ENCODE data around the gene ANXA3. TPM values are rescaled to one million over a fixed set of nuclear protein-coding genes. Genes with fewer than 3 reads are reported as not detected.
A peak's percentile ranks its signal among the peaks of the same experiment; 100 is the strongest.

Gene ANXA3
- total RNA-seq, 2 experiments from 2014 or later: 1.2 to 2.2 TPM

DNA sequence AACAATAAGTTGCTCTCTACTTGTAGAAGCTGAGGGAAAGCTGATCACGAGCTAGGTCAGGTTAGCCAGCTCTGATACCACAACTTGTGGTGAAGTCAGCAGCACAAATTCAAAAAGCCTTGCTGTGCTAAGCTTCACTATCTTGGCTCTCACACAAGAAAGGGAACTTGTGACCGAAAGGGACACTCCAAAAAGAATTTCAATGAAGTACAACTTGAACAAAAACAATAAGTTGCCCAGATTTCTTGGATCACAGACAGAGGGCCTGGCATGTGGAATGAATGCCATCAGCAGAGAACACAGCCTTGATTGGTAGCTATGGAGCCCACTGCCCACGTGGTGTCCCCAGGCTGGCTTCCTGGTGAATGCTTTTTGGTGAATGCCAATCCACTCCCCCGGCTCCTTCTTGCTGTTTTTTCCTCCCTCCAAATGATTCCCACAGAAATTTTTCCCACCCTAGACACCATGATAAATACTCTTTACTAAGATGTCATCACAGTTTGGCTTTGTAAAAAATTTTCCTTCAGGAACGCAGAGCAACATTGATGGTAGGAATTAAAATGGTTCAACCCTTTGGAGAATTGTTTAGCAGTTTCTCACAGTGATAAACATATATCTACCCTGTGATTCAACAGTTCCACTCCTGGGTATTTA, 82.6 kb downstream of the ANXA3 start:
- peaks cover 6% of the 10 kb centered on the region for H3K9me3 Mint-ChIP-seq
- H3K27ac Mint-ChIP-seq: no peak overlapping the region
- H3K4me1 Mint-ChIP-seq: peaks cover 22% of the 10 kb centered on the region
- peaks cover 13% of the 10 kb centered on the region for H3K27me3 Mint-ChIP-seq
- no peak for DNase-seq
- peaks cover 1% of the 10 kb centered on the region for H3K36me3 Mint-ChIP-seq (ENCODE audit: low read depth)
- H3K4me3 Mint-ChIP-seq: no peak overlapping the region
- ChIA-PET CTCF (interaction anchor here (0.6 to 2.3 kb wide), 4 partner anchors 8 to 122 kb away, joined by 3 to 13 read pairs (median 4); no protein-coding TSS in a partner anchor), POLR2A (no interaction called here)

DNA sequence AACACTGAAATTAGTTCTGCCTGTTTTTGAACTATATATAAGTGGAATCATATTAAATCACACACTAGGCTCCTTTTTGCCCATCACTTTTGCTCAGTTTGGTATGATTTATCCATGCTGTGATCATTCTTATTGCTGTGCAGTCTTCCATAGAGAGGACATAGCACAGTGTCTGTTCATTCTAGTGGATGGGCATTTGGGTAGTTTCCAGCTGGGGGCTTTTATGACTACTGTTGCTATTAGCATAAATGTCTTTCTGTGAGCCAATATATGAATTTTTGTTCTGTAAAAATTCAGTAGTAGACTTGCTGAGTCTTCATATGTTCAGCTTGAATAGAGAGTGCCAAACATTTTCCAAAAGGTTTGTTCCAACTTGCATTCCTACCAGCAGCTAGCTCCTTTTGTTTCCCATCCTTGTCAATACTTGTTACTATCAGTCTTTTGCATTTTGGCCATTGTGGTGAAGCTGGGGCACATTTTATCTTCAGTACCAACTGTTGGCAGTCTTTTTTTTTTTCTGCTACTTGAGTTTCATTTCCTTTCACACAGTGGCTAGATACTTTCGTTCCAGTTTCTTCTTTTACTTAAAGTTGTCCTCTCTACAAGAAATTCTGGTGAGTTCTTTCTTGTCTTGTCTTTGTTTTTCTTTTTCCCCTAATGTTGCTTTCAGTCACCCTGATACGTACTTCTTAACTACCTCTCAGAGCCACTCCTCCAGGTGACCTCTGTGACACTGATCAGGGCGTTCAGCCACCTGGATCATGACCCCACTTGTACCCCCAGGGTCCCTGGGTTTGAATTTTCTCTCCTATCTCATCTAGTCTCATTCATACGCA, 87.0 kb downstream of the ANXA3 start:
- ChIA-PET POLR2A (interaction anchor here (0.6 kb wide), 1 partner anchor 14 kb away, joined by 11 read pairs; no protein-coding TSS in a partner anchor), CTCF (interaction anchor here (1.5 kb wide), 1 partner anchor 9 kb away, joined by 6 read pairs; no protein-coding TSS in a partner anchor)
- Mint-ChIP-seq H3K36me3 (ENCODE audit: low read depth) (peaks cover 1% of the 10 kb centered on the region), H3K27me3 (peaks cover 7% of the 10 kb centered on the region), H3K4me3 (peak overlapping the region; percentile 28), H3K4me1 (peaks cover 47% of the 10 kb centered on the region), H3K9me3 (peaks cover 6% of the 10 kb centered on the region), H3K27ac (peak overlapping the region; percentile 89)
- DNase-seq: no peak

DNA sequence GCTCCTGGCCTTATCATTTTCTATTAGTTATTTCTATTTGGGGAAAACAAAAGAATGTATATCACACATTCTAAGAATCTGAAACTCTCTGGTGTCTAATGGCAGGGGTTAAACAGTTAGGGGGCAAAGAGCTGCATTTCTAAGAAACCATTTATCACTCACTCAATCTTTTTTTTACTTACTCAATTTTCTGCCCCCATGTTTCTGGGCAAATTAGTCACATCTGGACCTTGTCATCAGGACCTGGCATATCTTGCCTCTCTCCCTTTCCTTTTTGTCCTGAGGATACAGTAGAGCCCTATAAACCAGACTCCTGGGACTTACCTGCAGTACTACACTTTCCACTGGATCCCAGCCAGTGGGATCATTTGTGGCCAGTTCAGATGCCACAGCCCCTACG, 89.1 kb downstream of the ANXA3 start:
- CTCF ChIA-PET: no interaction called here
- Mint-ChIP-seq H3K36me3 (ENCODE audit: low read depth) (peaks cover 1% of the 10 kb centered on the region), H3K27me3 (no peaks in the 10 kb centered on the region), H3K27ac (no peak overlapping the region), H3K4me1 (peaks cover 52% of the 10 kb centered on the region), H3K9me3 (peaks cover 3% of the 10 kb centered on the region), H3K4me3 (no peak overlapping the region)
- POLR2A ChIA-PET: no interaction called here
- DNase-seq: no peak

DNA sequence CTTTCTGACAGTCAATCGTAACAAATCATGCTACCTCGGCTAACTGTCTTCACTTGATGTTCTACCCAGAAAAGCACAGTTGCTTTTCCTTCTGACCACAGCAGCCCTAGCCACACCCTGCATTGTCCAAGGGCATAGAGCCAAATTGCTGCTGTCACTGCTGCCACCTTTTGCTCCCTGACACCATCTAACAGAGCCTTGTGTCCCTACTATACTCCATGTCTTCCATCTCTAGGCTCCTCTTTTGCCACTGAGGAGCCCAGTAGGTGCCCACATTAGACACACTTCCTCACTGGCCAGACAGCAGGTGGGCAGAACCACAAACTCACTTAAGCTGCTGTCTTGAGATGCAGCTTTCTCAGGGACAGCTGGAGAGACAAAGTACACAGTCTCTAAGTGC, 91.4 kb downstream of the ANXA3 start:
- no peaks in the 10 kb centered on the region for H3K27me3 Mint-ChIP-seq
- CTCF ChIA-PET: interaction anchor here (0.6 to 2.8 kb wide), 4 partner anchors 10 to 1654 kb away, joined by 3 to 13 read pairs (median 3); no protein-coding TSS in a partner anchor
- no peak for DNase-seq
- peaks cover 1% of the 10 kb centered on the region for H3K36me3 Mint-ChIP-seq (ENCODE audit: low read depth)
- no peaks in the 10 kb centered on the region for H3K9me3 Mint-ChIP-seq
- H3K4me3 Mint-ChIP-seq: no peak overlapping the region
- no peak overlapping the region for H3K27ac Mint-ChIP-seq
- H3K4me1 Mint-ChIP-seq: peaks cover 50% of the 10 kb centered on the region
- POLR2A ChIA-PET: no interaction called here

DNA sequence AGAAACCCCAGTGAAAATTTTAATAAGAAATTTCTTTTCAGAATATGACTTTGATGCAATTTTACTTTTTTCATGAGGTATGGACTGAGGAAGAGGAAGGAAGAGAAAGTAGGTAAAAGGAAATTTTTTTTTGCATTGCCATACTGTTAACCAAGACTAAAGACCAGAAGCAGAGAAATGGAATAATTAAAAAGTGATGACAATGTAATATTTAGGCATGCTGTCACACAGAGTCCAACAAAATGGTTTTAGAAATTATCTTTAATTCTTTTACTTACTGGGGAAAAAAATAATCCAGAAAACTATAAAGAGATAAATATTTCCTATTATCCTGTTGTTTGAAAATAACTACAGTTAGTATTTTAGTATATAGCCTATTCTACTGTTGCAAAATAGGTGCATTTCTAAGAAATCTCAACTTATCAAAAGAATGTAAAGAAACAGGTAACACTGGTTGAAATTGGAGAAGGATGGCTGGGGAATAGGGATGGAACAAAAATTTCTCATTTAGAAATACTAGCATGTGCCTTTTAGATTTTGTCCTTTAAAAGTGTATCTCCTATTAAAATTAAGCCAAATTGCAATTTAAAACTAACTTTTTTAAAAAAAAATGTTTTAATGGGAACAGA, 92.6 kb downstream of the ANXA3 start:
- H3K4me1 Mint-ChIP-seq: peaks cover 39% of the 10 kb centered on the region
- POLR2A ChIA-PET: no interaction called here
- no peaks in the 10 kb centered on the region for H3K27me3 Mint-ChIP-seq
- H3K4me3 Mint-ChIP-seq: no peak overlapping the region
- CTCF ChIA-PET: interaction anchor here (0.6 to 2.8 kb wide), 5 partner anchors 11 to 165 kb away, joined by 3 to 13 read pairs (median 3); no protein-coding TSS in a partner anchor
- no peaks in the 10 kb centered on the region for H3K36me3 Mint-ChIP-seq (ENCODE audit: low read depth)
- H3K27ac Mint-ChIP-seq: no peak overlapping the region
- H3K9me3 Mint-ChIP-seq: no peaks in the 10 kb centered on the region
- DNase-seq: no peak

DNA sequence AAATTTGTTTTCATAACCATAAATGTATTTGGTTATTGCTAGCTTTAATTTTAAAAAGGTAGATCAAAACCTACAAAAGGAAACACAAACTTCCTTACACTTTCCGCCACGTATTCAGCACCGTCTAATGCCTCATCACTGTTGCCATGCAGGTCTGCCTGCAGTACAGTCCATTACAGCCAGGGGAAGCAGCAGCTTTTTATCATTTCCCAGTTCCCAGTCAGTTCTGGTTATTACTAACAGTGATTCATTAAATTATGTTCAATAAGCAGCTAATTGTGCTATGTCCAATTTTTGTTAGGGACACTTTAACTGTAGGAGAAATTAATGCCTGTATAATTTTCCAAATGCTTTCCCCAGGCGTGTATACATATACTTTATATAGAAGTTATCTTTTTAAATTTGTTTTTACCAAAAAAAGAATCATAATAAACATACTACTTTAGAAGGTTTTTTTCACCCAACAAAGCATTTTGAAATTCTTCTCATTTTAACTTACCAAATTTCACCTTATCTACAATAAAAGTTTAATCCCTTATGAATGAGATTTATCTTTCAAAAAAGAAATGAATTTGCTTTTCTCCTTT, 93.3 kb downstream of the ANXA3 start:
- Mint-ChIP-seq H3K9me3 (no peaks in the 10 kb centered on the region), H3K4me1 (peaks cover 33% of the 10 kb centered on the region), H3K27me3 (no peaks in the 10 kb centered on the region), H3K36me3 (ENCODE audit: low read depth) (no peaks in the 10 kb centered on the region), H3K4me3 (no peak overlapping the region), H3K27ac (no peak overlapping the region)
- ChIA-PET CTCF (interaction anchor here (0.6 to 2.8 kb wide), 8 partner anchors 7 to 50 kb away, joined by 3 to 13 read pairs (median 3); no protein-coding TSS in a partner anchor), POLR2A (no interaction called here)
- peak; percentile 55 for DNase-seq

DNA sequence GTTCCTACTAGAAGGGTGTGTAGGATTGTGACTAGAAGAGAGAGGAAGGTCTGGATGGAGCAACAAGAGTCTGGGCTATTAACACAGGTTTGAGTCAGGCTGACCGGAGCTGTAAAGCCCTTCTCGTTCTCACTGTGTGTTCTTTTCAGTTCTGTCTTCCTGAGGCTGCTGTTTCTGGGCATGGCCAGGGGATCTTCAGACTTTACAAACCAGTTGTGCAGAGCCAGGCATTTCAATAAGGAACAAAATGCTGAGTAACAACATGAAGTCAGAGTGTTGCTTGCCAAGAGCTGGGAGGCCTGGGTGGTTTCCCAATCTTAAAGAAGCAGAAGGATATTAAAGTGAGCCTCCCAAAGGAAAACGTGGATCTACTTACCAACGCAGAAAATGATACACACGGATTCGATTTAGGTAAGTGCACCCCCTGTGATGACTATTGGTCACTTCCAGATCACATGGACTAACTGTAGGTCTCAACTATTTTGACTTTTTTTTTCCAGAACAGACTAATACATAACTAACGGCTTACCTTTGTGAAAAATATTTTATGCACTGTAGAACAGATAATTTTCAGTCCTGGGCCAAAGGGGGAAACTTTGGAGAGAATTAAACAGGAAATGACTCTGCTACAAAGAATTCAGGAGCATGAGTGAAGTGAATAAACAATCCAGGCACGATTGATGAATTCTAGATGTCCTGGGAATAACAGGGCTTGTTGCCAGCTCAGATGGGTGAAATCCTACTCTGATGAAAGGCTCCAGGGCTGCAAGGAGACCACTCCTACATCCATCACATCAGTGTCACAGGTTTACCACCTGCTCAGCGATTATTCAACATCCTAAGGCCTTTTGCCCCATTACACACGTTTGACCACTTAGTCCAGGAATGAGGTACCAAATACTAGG, 94.5 kb downstream of the ANXA3 start:
- CTCF ChIA-PET: interaction anchor here (0.6 to 1.7 kb wide), 5 partner anchors 9 to 32 kb away, joined by 3 to 4 read pairs (median 3); no protein-coding TSS in a partner anchor
- Mint-ChIP-seq H3K36me3 (ENCODE audit: low read depth) (no peaks in the 10 kb centered on the region), H3K9me3 (no peaks in the 10 kb centered on the region), H3K4me1 (peaks cover 28% of the 10 kb centered on the region), H3K27ac (no peak overlapping the region), H3K4me3 (no peak overlapping the region), H3K27me3 (no peaks in the 10 kb centered on the region)
- DNase-seq: no peak
- POLR2A ChIA-PET: no interaction called here

DNA sequence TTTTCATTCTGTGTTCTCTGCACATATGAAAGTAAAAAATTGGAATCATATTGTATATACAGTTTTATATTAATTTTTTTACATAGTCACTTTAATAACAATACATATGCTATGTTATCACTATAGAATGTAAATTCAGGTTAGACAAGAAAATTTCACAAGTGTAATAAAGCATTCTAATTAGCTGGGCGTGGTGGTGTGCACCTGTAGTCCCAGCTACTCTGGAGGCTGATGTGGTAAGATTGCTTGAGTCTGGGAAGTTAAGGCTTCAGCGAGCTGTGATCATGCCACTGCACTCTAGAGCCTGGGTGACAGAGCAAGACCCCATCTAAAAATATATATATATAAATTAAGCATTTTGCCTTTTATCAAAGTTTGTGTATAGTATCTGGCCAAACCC, 95.7 kb downstream of the ANXA3 start:
- Mint-ChIP-seq H3K9me3 (no peaks in the 10 kb centered on the region), H3K27me3 (no peaks in the 10 kb centered on the region), H3K27ac (no peak overlapping the region), H3K4me3 (no peak overlapping the region), H3K4me1 (peaks cover 30% of the 10 kb centered on the region), H3K36me3 (ENCODE audit: low read depth) (no peaks in the 10 kb centered on the region)
- ChIA-PET POLR2A (no interaction called here), CTCF (interaction anchor here (1.7 kb wide), 1 partner anchor 9 kb away, joined by 6 read pairs; no protein-coding TSS in a partner anchor)
- no peak for DNase-seq

DNA sequence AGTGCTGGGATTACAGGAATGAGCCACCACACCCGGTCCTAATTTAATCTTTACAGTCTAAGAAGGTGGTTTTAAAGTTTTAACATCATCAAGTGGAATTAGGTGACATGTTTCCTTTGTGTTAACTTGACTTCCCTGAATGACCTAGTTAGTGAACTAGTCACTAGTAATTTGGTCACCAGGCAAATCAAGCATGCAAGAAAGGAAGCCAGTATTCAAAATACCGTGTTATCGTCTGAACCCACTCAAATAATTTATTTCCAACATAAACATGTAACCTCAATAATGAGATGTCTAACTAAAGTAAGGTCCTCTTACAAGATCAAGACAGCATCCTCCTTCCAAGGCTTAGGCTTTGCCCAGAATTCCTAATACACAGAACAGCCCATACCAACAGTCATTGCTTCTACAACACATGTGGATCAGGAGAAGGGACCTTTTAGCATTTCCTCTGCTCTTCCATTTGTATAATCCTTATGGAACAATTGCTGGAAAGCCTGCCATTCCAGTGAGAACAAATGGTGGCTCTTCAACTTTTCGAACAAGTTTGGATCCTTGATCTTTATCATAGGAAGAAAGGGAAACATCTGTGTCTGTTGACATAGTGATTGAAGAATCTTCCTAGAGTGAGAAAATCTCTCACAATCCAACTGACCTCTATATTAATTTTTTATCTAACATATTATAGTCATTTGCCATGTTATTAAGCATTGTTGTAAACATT, 97.2 kb downstream of the ANXA3 start:
- Mint-ChIP-seq H3K4me3 (no peak overlapping the region), H3K27me3 (peaks cover 2% of the 10 kb centered on the region), H3K36me3 (ENCODE audit: low read depth) (no peaks in the 10 kb centered on the region), H3K4me1 (peaks cover 28% of the 10 kb centered on the region), H3K9me3 (no peaks in the 10 kb centered on the region), H3K27ac (no peak overlapping the region)
- ChIA-PET POLR2A (no interaction called here), CTCF (no interaction called here)
- no peak for DNase-seq

DNA sequence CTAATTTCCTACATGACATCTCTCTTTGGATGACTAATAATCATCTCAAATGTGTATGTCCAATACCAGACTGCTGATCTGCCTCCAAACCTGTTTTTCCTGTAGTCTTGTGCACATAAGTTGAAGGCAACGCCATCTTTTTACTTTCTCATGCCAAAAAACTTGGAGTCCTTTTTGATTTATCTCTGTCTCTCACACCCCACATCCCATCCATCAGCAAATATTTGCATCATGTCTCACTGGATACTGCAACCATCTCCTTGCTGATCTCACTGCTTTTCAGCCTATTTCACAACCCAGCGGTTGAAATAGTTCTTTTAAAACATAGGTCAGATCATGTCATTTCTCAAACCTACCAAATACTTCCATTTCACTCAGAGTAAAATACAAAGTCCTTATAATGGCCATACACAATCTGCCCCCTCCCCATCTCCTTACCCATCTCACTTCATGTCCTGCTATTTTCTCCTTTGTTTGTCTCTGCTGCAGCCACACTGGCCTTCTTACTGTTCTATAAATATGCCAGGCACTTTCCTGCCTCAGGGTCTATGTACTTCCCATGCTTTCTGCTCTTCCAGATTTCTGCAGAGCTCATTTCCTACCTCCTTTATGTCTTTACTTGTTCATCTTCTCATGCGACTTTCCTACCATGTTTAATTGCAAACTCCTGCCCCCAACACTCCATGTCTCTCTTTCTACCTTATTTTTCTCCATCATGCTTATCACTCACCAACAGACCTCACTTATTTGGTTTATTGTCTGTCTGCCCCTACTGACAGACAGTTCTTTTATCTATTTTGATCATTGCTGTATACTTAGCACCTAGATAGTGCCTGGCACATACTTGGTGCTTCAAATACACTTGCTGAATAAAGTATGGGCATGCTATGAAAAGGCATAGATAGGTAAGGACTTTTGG, 98.8 kb downstream of the ANXA3 start:
- H3K4me1 Mint-ChIP-seq: peaks cover 24% of the 10 kb centered on the region
- H3K27me3 Mint-ChIP-seq: peaks cover 4% of the 10 kb centered on the region
- H3K36me3 Mint-ChIP-seq (ENCODE audit: low read depth): no peaks in the 10 kb centered on the region
- CTCF ChIA-PET: interaction anchor here (1.9 kb wide), 1 partner anchor 19 kb away, joined by 5 read pairs; no protein-coding TSS in a partner anchor
- H3K9me3 Mint-ChIP-seq: no peaks in the 10 kb centered on the region
- POLR2A ChIA-PET: no interaction called here
- no peak overlapping the region for H3K4me3 Mint-ChIP-seq
- H3K27ac Mint-ChIP-seq: no peak overlapping the region
- no peak for DNase-seq
